K562 (cell line): ENCODE results near the gene RPTOR.

Source experiments
- CHD2 ChIP-seq: IDR thresholded peaks from 2 replicates; pipeline ENCODE4 v1.6.1; 2011; ENCODE audit warnings: low read depth, low read length
- CREM ChIP-seq: IDR thresholded peaks from 2 replicates; pipeline ENCODE4 v1.6.1; 2014; ENCODE audit warnings: antibody characterized with exemption, low read depth
- CTCF ChIP-seq, 3 experiments: IDR thresholded peaks in 2 of 3; conservative IDR thresholded peaks in 1 of 3; 2 replicates each; pipeline ENCODE4 v1.5.1; 2011 to 2012; ENCODE audit warnings: low read length in 3 of 3, mild to moderate bottlenecking in 3 of 3, control low read depth in 2 of 3, improper control_type of control experiment in 1 of 3, inconsistent platforms in 1 of 3, low read depth in 1 of 3, mixed read lengths in 1 of 3, moderate library complexity in 1 of 3; ENCODE audit not compliant: insufficient read depth in 2 of 3
- EZH2 ChIP-seq: IDR thresholded peaks from 2 replicates; pipeline ENCODE4 v1.6.1; 2012; ENCODE audit warnings: low read depth, mild to moderate bottlenecking, inconsistent platforms, low read length, borderline replicate concordance
- ID3 ChIP-seq, 2 experiments: fragments of 250-450 bp in 1 of 2; fragments of 450-650 bp in 1 of 2; sonication (Bioruptor Pico) in 1 of 2; IDR thresholded peaks; 2 replicates each; pipeline versions ENCODE4 v1.6.1 to v1.8.0; 2016 to 2021; ENCODE audit warnings: mild to moderate bottlenecking in 2 of 2, moderate library complexity in 2 of 2, missing compliant biosample characterization in 1 of 2, missing genetic modification characterization in 1 of 2
- KAT7 ChIP-seq: sonication (generic); formaldehyde crosslinking; IDR thresholded peaks from 2 replicates; pipeline ENCODE4 v1.8.0; 2022; ENCODE audit warnings: missing genetic modification reagents, mild to moderate bottlenecking, borderline replicate concordance
- KLF16 ChIP-seq: IDR thresholded peaks from 2 replicates; pipeline ENCODE4 v1.6.1; 2016; ENCODE audit warnings: antibody characterized with exemption
- MXI1 ChIP-seq: IDR thresholded peaks from 2 replicates; pipeline ENCODE4 v1.6.1; 2011; ENCODE audit warnings: low read depth, mild to moderate bottlenecking, improper control_type of control experiment, low read length
- NFYB ChIP-seq: IDR thresholded peaks from 2 replicates; pipeline ENCODE4 v1.6.1; 2011; ENCODE audit warnings: mild to moderate bottlenecking, moderate library complexity; ENCODE audit not compliant: insufficient read length; ENCODE audit errors: extremely low read depth
- SMC3 ChIP-seq: conservative IDR thresholded peaks from 2 replicates; pipeline ENCODE4 v1.6.1; 2011; ENCODE audit warnings: low read depth, low read length, improper control_type of control experiment; ENCODE audit not compliant: insufficient read depth
- ZBTB49 ChIP-seq: sonication (generic); formaldehyde crosslinking; IDR thresholded peaks from 2 replicates; pipeline ENCODE4 v1.8.0; 2022; ENCODE audit warnings: missing genetic modification reagents, mild to moderate bottlenecking, borderline replicate concordance
- ZFP36 ChIP-seq: fragments of 150-350 bp; IDR thresholded peaks from 2 replicates; pipeline ENCODE4 v1.6.1; 2018; ENCODE audit warnings: low read length, low read depth; ENCODE audit not compliant: partially characterized antibody

- no peak for TF ChIP-seq EZH2
- TF ChIP-seq SMC3, result no peak
- no peak for TF ChIP-seq NFYB
- no peak for TF ChIP-seq ZBTB49 (CRISPR knock-in tag)
- no peak for TF ChIP-seq CTCF (IDR thresholded peaks at IDR 0.05 in 2 of 3, conservative IDR thresholded peaks at IDR 0.05 in 1 of 3; ENCODE audit: insufficient read depth in 2 of 3, low read depth in 1 of 3, low read length in 3 of 3)
- TF ChIP-seq KLF16, result no peak
- no peak for TF ChIP-seq CHD2
- no peak for TF ChIP-seq KAT7 (CRISPR knock-in tag)
- no peak for TF ChIP-seq ID3 (CRISPR knock-in tag; IDR thresholded peaks at IDR 0.05)
- no peak for TF ChIP-seq ID3 (tag; IDR thresholded peaks at IDR 0.05)
- TF ChIP-seq MXI1, result no peak
- no peak for TF ChIP-seq CREM
- no peak for TF ChIP-seq ZFP36
Observed at GRCh38 chr17:80502578-80502877, 42.1 kb upstream of the RPTOR start.
